ENCODE results near the gene GALNT7.
A peak's percentile ranks its signal among the peaks of the same experiment; 100 is the strongest.

DNA sequence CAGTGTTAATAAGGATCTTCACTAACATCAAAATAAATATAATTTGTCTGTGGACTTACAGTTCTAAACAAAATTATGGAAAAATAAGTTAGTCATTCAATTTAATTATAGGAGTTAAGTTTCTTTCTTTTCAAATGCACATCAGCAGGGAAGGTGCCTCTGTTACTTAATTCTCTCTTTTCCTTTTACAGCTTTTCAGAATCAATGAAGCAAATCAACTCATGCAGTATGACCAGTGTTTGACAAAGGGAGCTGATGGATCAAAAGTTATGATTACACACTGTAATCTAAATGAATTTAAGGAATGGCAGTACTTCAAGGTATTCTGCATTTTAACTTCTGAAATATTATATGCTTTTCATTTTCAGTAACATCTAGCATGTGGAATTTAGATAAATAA lies 149.6 kb downstream of the GALNT7 start:
- TF ChIP-seq, protein P1, sequence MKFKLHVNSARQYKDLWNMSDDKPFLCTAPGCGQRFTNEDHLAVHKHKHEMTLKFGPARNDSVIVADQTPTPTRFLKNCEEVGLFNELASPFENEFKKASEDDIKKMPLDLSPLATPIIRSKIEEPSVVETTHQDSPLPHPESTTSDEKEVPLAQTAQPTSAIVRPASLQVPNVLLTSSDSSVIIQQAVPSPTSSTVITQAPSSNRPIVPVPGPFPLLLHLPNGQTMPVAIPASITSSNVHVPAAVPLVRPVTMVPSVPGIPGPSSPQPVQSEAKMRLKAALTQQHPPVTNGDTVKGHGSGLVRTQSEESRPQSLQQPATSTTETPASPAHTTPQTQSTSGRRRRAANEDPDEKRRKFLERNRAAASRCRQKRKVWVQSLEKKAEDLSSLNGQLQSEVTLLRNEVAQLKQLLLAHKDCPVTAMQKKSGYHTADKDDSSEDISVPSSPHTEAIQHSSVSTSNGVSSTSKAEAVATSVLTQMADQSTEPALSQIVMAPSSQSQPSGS (IDR thresholded peaks at IDR 0.05; ENCODE audit: low read length), result 0 out of 2 replicates have a peak, but pooled peaks have one; percentile 1
- no peak for TF ChIP-seq POLR2AphosphoS5 (IDR thresholded peaks at IDR 0.05; ENCODE audit: low read length)
- TF ChIP-seq, protein P2, sequence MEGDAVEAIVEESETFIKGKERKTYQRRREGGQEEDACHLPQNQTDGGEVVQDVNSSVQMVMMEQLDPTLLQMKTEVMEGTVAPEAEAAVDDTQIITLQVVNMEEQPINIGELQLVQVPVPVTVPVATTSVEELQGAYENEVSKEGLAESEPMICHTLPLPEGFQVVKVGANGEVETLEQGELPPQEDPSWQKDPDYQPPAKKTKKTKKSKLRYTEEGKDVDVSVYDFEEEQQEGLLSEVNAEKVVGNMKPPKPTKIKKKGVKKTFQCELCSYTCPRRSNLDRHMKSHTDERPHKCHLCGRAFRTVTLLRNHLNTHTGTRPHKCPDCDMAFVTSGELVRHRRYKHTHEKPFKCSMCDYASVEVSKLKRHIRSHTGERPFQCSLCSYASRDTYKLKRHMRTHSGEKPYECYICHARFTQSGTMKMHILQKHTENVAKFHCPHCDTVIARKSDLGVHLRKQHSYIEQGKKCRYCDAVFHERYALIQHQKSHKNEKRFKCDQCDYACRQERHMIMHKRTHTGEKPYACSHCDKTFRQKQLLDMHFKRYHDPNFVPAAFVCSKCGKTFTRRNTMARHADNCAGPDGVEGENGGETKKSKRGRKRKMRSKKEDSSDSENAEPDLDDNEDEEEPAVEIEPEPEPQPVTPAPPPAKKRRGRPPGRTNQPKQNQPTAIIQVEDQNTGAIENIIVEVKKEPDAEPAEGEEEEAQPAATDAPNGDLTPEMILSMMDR (IDR thresholded peaks at IDR 0.05 in 2 of 3, conservative IDR thresholded peaks at IDR 0.05 in 1 of 3; ENCODE audit: control insufficient read depth in 2 of 3, extremely low read depth in 1 of 3, insufficient read depth in 1 of 3, low read depth in 3 of 3, low read length in 3 of 3), result no peak
- TF ChIP-seq TAF1 (IDR thresholded peaks at IDR 0.05; ENCODE audit: borderline replicate concordance, low read depth, low read length), result no peak
- no peak for TF ChIP-seq SUZ12 (IDR thresholded peaks at IDR 0.05; ENCODE audit: unreplicated experiment)

Measured in GM12878 (cell line).